ENCODE results near the gene KLHDC3. TPM values are rescaled to one million over a fixed set of nuclear protein-coding genes. Genes with fewer than 3 reads are reported as not detected.

Gene KLHDC3
- total and polyA plus RNA-seq, 9 of the 15 experiments (the other 6 are each of a cell fraction or from before 2014, with no cell fraction given), result 4.5 to 171 (median 107) TPM

DNA sequence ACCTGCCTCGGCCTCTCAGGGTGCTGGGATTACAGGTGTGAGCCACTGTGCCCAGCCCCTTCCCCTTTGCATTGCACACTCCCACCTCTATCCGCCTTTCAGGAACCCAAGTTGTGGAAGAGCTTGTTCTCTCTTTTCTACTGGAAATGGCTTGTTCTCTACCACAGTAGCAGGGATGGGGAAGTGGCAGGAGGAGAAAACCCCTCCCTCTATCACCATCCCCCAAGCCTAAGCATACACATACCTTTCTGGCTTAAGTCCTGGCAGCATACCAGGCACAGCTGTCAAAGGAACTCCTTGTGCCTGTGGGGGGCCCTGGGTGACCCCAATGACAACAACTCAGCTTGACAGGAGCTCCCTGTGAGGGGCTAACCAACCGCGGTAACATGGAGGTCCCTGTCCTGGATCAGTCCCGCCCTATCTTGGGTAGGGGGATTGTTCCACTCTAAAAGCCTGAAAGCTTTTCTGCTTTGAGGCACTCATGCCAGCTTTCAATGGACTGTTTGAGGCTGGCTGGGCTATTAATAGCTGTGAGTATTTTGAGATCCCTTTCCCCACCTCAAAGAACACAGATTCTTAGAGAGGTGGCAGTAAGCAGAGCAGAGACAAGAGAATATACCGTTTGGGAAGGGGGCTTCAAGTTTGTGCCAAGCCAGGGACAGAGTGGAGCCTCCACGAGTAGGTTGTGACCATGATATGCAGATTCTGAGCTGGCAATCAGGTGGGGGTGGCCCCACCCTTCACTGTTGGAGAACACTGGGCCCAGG, 2.3 kb downstream of the KLHDC3 start:
- ChIA-PET CTCF (ENCODE audit: low intra/inter-chr PET ratio) (no interaction called here), POLR2A (interaction anchor here (0.6 to 3.9 kb wide), 6 partner anchors 18 to 255 kb away, joined by 3 to 19 read pairs (median 3); no protein-coding TSS in a partner anchor)
- no peak overlapping the region for H3K4me3 ChIP-seq
- no peaks in the 10 kb centered on the region for H3K9me3 ChIP-seq (replicated peaks; ENCODE audit: control insufficient read depth, insufficient read depth, low read depth, low read length)
- peaks cover 56% of the 10 kb centered on the region for H3K79me2 ChIP-seq (ENCODE audit: control insufficient read depth, insufficient read depth, low read length)
- BruUV-seq (replicated peaks), result no TSS peak
- peaks cover 67% of the 10 kb centered on the region for H3K36me3 ChIP-seq (ENCODE audit: control insufficient read depth, insufficient read depth, low read length)
- peak overlapping the region; percentile 0; the same call in 1 of the 2 replicates for H3K4me2 ChIP-seq (ENCODE audit: insufficient read depth, low read length)
- FAIRE-seq (no peak), ATAC-seq (no peak), DNase-seq (ENCODE audit: extremely low read depth in 1 of 4, low spot score in 3 of 4) (no peak)
- no peaks in the 10 kb centered on the region for H3K27me3 ChIP-seq (ENCODE audit: control insufficient read depth in 2 of 2, insufficient read depth in 2 of 2, low read length in 2 of 2)
- H3K27ac ChIP-seq (ENCODE audit: extremely low read depth, low read depth, low read length), result peak overlapping the region; percentile 20; the same call in 1 of the 3 replicates
- no peaks in the 10 kb centered on the region for H3K9me1 ChIP-seq (ENCODE audit: control insufficient read depth, insufficient read depth, low read length)
- in situ Hi-C loops (cut with MboI) (no loop called here), intact Hi-C loops (cut with micrococcal nuclease) (no loop called here)
- H4K20me1 ChIP-seq (replicated peaks; ENCODE audit: control insufficient read depth, insufficient read depth, low read length), result peaks cover 4% of the 10 kb centered on the region; the same call in 1 of the 2 replicates
- H3K4me1 ChIP-seq (replicated peaks in 1 of 2; ENCODE audit: control insufficient read depth in 2 of 2, insufficient read depth in 2 of 2, low read length in 2 of 2), result peaks cover 42 to 53% of the 10 kb centered on the region in 2 experiments
- peak overlapping the region; percentile 1 to 82; a peak in 3 of 4 replicates for H3K9ac ChIP-seq (ENCODE audit: insufficient read depth in 1 of 2, low read depth in 2 of 2, low read length in 2 of 2)
- peak; percentile 17; the same call in 1 of the 2 replicates for TF ChIP-seq SPI1 (IDR thresholded peaks at IDR 0.05; ENCODE audit: borderline replicate concordance, low read depth, low read length)
- TF ChIP-seq KLF16 (IDR thresholded peaks at IDR 0.05), result no peak
- H2AFZ ChIP-seq (ENCODE audit: low read depth, low read length), result no peak overlapping the region
- WGBS (ENCODE audit: insufficient coverage, low coverage, missing lambda C conversion rate), result 81% methylated on average over 7 of the region's 7 CpGs

DNA sequence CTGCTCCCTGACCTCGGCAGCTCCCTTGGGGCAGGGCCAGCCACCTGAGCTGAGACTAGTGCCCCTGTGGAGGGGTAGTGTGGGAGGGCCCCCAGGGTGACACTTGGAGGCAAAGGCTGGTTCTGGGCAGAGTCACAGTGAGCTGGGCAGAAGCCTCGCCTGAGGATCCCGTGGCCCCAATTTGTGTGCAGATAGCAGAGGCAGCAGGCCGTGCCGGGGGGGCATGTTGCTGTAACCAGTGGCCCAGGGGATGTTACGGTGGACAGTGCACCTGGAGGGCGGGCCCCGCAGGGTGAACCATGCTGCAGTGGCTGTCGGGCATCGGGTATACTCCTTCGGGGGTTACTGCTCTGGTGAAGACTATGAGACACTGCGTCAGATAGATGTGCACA, 2.9 kb downstream of the KLHDC3 start:
- no peak overlapping the region for H3K4me3 ChIP-seq
- H4K20me1 ChIP-seq (replicated peaks; ENCODE audit: control insufficient read depth, insufficient read depth, low read length), result peaks cover 4% of the 10 kb centered on the region; the same call in 1 of the 2 replicates
- in situ Hi-C loops (cut with MboI) (no loop called here), intact Hi-C loops (cut with micrococcal nuclease) (no loop called here)
- H3K9me3 ChIP-seq (replicated peaks; ENCODE audit: control insufficient read depth, insufficient read depth, low read depth, low read length), result no peaks in the 10 kb centered on the region
- ATAC-seq (no peak), DNase-seq (ENCODE audit: extremely low read depth in 1 of 4, low spot score in 3 of 4) (no peak), FAIRE-seq (no peak)
- no TSS peak for BruUV-seq (replicated peaks)
- H3K9ac ChIP-seq (ENCODE audit: insufficient read depth in 1 of 2, low read depth in 2 of 2, low read length in 2 of 2), result peak overlapping the region; percentile 1 to 82; a peak in 3 of 4 replicates
- peak overlapping the region; percentile 0; the same call in 1 of the 2 replicates for H3K4me2 ChIP-seq (ENCODE audit: insufficient read depth, low read length)
- no peak overlapping the region for H2AFZ ChIP-seq (ENCODE audit: low read depth, low read length)
- peaks cover 62% of the 10 kb centered on the region for H3K79me2 ChIP-seq (ENCODE audit: control insufficient read depth, insufficient read depth, low read length)
- peaks cover 44 to 53% of the 10 kb centered on the region in 2 experiments for H3K4me1 ChIP-seq (replicated peaks in 1 of 2; ENCODE audit: control insufficient read depth in 2 of 2, insufficient read depth in 2 of 2, low read length in 2 of 2)
- 91% methylated on average over 12 of the region's 12 CpGs for WGBS (ENCODE audit: insufficient coverage, low coverage, missing lambda C conversion rate)
- H3K27ac ChIP-seq (ENCODE audit: extremely low read depth, low read depth, low read length), result peak overlapping the region; percentile 20; the same call in 1 of the 3 replicates
- CTCF ChIA-PET (ENCODE audit: low intra/inter-chr PET ratio), result no interaction called here
- POLR2A ChIA-PET, result interaction anchor here (0.6 kb wide), 4 partner anchors 13 to 254 kb away, joined by 3 to 4 read pairs (median 3); no protein-coding TSS in a partner anchor
- no peaks in the 10 kb centered on the region for H3K9me1 ChIP-seq (ENCODE audit: control insufficient read depth, insufficient read depth, low read length)
- peaks cover 61% of the 10 kb centered on the region for H3K36me3 ChIP-seq (ENCODE audit: control insufficient read depth, insufficient read depth, low read length)
- TF ChIP-seq FOXK2 (conservative IDR thresholded peaks at IDR 0.05 in 1 of 2, IDR thresholded peaks at IDR 0.05 in 1 of 2; ENCODE audit: low read depth in 2 of 2) (no peak), TAF9B (IDR thresholded peaks at IDR 0.05; ENCODE audit: partially characterized antibody) (no peak), E2F3 (CRISPR knock-in tag; IDR thresholded peaks at IDR 0.05) (no peak), RBFOX2 (IDR thresholded peaks at IDR 0.05; ENCODE audit: low read depth, low read length) (peak; percentile 48), LEF1 (IDR thresholded peaks at IDR 0.05) (no peak)
- TF ChIP-seq, protein P1, sequence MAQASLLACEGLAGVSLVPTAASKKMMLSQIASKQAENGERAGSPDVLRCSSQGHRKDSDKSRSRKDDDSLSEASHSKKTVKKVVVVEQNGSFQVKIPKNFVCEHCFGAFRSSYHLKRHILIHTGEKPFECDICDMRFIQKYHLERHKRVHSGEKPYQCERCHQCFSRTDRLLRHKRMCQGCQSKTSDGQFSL (CRISPR knock-in tag; IDR thresholded peaks at IDR 0.05), result 0 out of 2 replicates have a peak, but pooled peaks have one; percentile 13
- TF ChIP-seq, protein P1 (tag; IDR thresholded peaks at IDR 0.05), result no peak
- no peaks in the 10 kb centered on the region for H3K27me3 ChIP-seq (ENCODE audit: control insufficient read depth in 2 of 2, insufficient read depth in 2 of 2, low read length in 2 of 2)
